NCI-H1436 treated with DMSO at 0.1 percent for 48 hours (cell line): ENCODE measurements around the gene SPR.

ENCODE experiments used
- DNase-seq: peaks from one replicate; lab custom pipeline; 2025; lab: John Stamatoyannopoulos, UW

Gene SPR

GRCh38 chr2:72915907-72916742 lies 28.9 kb downstream of the SPR start:
- no peak for DNase-seq

GRCh38 chr2:72916743-72917137 lies 29.5 kb downstream of the SPR start:
- no peak for DNase-seq

- DNase-seq: peak; percentile 27
These were observed 30.1 kb downstream of the SPR start, which contains the start of gene EMX1 for GRCh38 chr2:72917138-72917876. Gene EMX1 (plus strand): TSS chr2:72917519. CDS start chr2:72917853, 334 bp downstream.

GRCh38 chr2:72917877-72918553 lies 30.8 kb downstream of the SPR start:
- DNase-seq: no peak

- DNase-seq: no peak
These were observed 32.5 kb downstream of the SPR start for GRCh38 chr2:72919414-72920317.

GRCh38 chr2:72920318-72921087 lies 33.3 kb downstream of the SPR start:
- DNase-seq: no peak

GRCh38 chr2:72921088-72921851 lies 34.1 kb downstream of the SPR start:
- no peak for DNase-seq

GRCh38 chr2:72921853-72922252 lies 34.6 kb downstream of the SPR start:
- no peak for DNase-seq

- no peak for DNase-seq
These were observed 36.7 kb downstream of the SPR start for GRCh38 chr2:72923833-72924352.

- DNase-seq: no peak
These were observed 37.4 kb downstream of the SPR start for GRCh38 chr2:72924353-72925240.

- no peak for DNase-seq
These were observed 38.2 kb downstream of the SPR start for GRCh38 chr2:72925328-72925943.

- DNase-seq: no peak
These were observed 39.2 kb downstream of the SPR start for GRCh38 chr2:72926368-72926767.

- no peak for DNase-seq
These were observed 39.7 kb downstream of the SPR start for GRCh38 chr2:72926811-72927465.

- DNase-seq: no peak
These were observed 40.7 kb downstream of the SPR start for GRCh38 chr2:72927619-72928550.

- no peak for DNase-seq
These were observed 41.8 kb downstream of the SPR start for GRCh38 chr2:72929010-72929409.

GRCh38 chr2:72931280-72931910 lies 44.2 kb downstream of the SPR start:
- no peak for DNase-seq
